ENCODE data around the gene PIK3C3. TPM values are rescaled to one million over a fixed set of nuclear protein-coding genes. Genes with fewer than 3 reads are reported as not detected.

Gene PIK3C3
- total and polyA plus RNA-seq, 2 of the 8 experiments (the other 6 are each of a cell fraction or from before 2014, with no cell fraction given), result 15.3 to 47.4 TPM

DNA sequence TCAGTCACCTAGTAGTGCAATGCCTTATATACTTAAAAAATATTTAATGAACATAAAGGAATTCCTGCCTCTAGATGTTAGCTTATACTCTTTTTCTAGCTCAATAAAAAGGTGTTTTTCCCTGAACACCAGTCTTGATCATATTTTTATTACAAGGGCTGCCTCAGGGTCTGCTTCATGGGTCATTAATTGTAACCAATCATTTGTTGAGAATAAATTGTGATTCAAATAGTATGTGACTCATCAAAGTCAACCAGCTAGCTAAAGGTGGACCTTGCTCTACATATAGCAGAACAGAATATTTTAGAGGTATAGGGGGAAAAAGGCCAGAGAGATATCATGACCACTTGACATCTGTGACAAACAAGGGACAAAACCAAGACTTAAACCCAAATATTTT, 114.0 kb downstream of the PIK3C3 start:
- POLR2A ChIA-PET (ENCODE audit: partially characterized antibody), result interaction anchor here (0.7 kb wide), 1 partner anchor 174 kb away, joined by 3 read pairs; no protein-coding TSS in a partner anchor
- peaks cover 0 to 19% (median 6%) of the 10 kb centered on the region in 4 experiments; a peak in 3 of 8 replicates for H3K36me3 ChIP-seq (ENCODE audit: control insufficient read depth in 2 of 4, insufficient read depth in 4 of 4, low read length in 3 of 4)
- no peak overlapping the region for H2BK20ac ChIP-seq (ENCODE audit: low read length)
- H3K9me3 ChIP-seq (ENCODE audit: insufficient read depth in 2 of 2, low read depth in 1 of 2, low read length in 1 of 2), result no peaks in the 10 kb centered on the region
- H2BK15ac ChIP-seq (ENCODE audit: low read length), result no peak overlapping the region
- no peaks in the 10 kb centered on the region for H3K27me3 ChIP-seq (replicated peaks in 1 of 4; ENCODE audit: control insufficient read depth in 3 of 4, extremely low read depth in 1 of 4, insufficient read depth in 3 of 4, low read length in 3 of 4)
- H4K5ac ChIP-seq (ENCODE audit: insufficient read length, low read depth, low read length), result no peak overlapping the region
- no peak overlapping the region for H4K8ac ChIP-seq (ENCODE audit: extremely low read depth, insufficient read depth, low read length)
- no peak overlapping the region for H3K27ac ChIP-seq (ENCODE audit: low read depth, low read length)
- no peaks in the 10 kb centered on the region for H3K79me2 ChIP-seq (ENCODE audit: control insufficient read depth in 1 of 2, insufficient read depth in 2 of 2, low read length in 2 of 2)
- FAIRE-seq (no peak), DNase-seq (ENCODE audit: low read depth in 1 of 2, low spot score in 2 of 2) (no peak)
- no peak overlapping the region for H3K23ac ChIP-seq (ENCODE audit: insufficient read length)
- no peak overlapping the region for H2BK12ac ChIP-seq (ENCODE audit: low read depth, low read length)
- no peak overlapping the region for H3K4ac ChIP-seq (replicated peaks; ENCODE audit: insufficient read length, low read depth, low read length)
- no peak overlapping the region for H4K91ac ChIP-seq (replicated peaks; ENCODE audit: insufficient read length, low read length)
- no peak overlapping the region for H3K4me3 ChIP-seq (ENCODE audit: extremely low read depth in 1 of 4, insufficient read depth in 2 of 4, low read depth in 3 of 4, low read length in 4 of 4)
- no peaks in the 10 kb centered on the region for H3K4me1 ChIP-seq (replicated peaks in 1 of 4; ENCODE audit: control insufficient read depth in 3 of 4, insufficient read depth in 4 of 4, low read length in 3 of 4)
- CTCF ChIA-PET (ENCODE audit: partially characterized antibody), result interaction anchor here (1.0 to 4.2 kb wide), 5 partner anchors 15 to 41 kb away, joined by 3 to 21 read pairs (median 5); no protein-coding TSS in a partner anchor
- no peak overlapping the region for H3K18ac ChIP-seq (ENCODE audit: extremely low read depth, low read length)
- H2BK120ac ChIP-seq (replicated peaks; ENCODE audit: low read depth, low read length), result no peak overlapping the region
- H3K56ac ChIP-seq (replicated peaks; ENCODE audit: insufficient read length, low read depth, low read length), result no peak overlapping the region
- no peak overlapping the region for H2BK5ac ChIP-seq (ENCODE audit: low read depth, low read length)
- no peaks in the 10 kb centered on the region for H4K20me1 ChIP-seq (replicated peaks in 1 of 2; ENCODE audit: control insufficient read depth in 1 of 2, insufficient read depth in 2 of 2, low read length in 2 of 2)
- no peak overlapping the region for H3K9ac ChIP-seq (replicated peaks in 1 of 4; ENCODE audit: extremely low read depth in 1 of 4, low read depth in 3 of 4, low read length in 3 of 4)
- no peak overlapping the region for H3K4me2 ChIP-seq (ENCODE audit: insufficient read depth in 1 of 2, low read depth in 2 of 2, low read length in 2 of 2)
- no peak overlapping the region for H2AK5ac ChIP-seq (ENCODE audit: low read depth, low read length)
- H3K79me1 ChIP-seq (ENCODE audit: low read depth, low read length), result no peaks in the 10 kb centered on the region
- H3K23me2 ChIP-seq (ENCODE audit: low read depth, low read length), result no peaks in the 10 kb centered on the region
- no peak overlapping the region for H2AFZ ChIP-seq (ENCODE audit: low read length)
- H3K14ac ChIP-seq (ENCODE audit: insufficient read length), result no peak overlapping the region
- no peak for TF ChIP-seq RFX5 (IDR thresholded peaks at IDR 0.05; ENCODE audit: borderline replicate concordance, low read depth, low read length)
